DMS53 (cell line): ENCODE results near the gene LMX1A.

Experiments
- DNase-seq: peaks from one replicate; lab custom pipeline; 2025; lab: John Stamatoyannopoulos, UW

LMX1A gene

DNA sequence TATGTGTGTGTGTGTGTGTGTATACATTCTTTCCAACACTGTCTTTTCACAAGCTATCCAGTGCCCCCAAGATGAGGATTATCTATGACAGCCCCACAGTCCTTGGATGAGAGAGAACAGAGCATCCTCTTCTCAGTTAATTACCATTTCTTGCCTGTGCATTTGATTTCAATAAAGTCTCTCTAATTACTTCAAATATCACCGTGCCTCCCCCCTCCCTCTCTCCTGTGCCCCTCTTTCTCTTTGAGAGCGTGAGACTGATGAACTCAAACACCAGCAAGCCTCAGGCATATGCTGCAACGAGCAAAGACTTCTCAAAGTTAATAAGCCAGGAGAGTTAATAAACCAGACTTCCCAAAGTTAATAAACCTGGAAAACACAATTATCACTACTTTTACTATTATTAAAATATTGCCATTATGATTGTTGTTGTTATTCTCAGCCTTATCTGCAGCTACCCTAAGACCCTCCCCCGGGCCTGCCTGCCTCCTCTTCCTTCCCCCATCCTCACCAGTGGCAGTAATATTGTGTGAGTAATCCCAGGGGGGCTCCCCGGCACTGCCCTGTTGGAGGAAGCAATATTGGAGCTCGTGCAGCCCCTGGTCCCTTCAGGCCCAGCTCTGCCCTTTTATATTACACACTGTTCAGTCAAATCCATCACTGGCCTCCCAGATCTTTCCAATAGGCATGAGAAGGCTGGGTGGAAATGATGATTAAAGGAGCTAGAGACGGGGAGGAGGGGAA is 30.9 kb downstream of the LMX1A start:
- no peak for DNase-seq

DNA sequence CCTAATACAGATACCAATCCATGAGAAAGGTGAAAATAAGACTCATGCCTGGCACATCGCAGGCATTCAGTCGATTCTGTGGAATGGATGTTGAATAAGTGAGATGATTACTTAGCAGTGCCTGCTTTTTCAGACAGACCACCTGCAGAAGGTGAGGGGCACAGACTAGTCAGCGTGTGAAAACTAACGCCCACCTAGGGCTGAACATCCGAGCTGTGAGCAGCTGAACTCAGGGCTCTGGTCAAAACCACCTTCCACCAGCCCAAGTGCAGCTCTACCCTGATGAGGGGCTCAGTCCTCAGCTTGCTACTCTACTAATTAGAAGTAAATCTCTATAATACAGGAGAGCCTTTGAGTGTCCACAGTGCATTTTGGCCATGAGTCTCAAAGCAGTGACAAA is 32.5 kb downstream of the LMX1A start:
- DNase-seq, result no peak

DNA sequence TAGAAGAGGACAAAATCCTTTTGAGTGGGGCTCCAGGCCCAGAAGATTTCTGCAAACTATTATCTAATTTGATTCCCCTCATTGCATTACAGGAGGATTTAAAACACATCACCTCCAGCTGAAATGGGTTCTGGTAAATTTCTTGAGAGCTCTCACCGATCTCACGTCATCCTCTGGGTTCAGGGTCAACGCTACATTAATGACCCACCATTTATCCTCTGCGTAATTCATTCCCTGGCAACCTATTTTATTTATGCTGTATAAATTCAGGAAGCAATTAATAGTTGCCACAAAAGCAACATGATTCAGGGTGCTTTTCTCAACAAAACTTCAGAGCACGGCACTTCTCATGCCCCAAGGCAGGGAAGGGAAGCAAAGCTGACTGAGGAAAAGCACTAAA is 38.9 kb downstream of the LMX1A start:
- DNase-seq, result no peak

DNA sequence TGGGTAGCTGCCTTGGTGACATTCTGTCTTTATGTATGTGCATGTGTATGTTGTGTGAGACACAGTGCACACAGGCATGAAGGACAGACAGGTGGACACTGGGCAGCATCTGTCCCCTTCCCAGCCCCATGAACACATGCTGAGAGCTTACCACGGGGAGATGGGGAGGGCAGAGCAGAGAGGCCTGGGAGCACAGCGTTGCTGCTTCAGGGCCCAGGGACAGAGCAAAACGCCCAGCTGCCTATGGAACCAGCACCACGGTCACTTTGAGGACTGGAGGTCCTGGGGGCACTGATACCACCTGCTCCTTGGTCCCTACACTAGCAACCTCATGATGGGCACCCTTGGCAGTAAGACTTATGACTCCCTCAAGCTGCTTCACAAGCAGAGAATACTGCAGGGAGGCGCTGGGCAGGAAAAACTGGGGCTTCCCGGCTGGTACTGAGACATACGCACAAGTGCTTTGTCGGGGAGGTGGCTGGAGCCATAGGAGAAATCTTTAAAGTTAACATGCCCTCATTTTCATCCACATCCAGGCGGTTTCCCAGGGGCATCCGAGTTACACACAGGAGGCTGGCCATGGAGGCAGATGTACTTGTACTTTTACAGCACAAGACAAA is 40.3 kb downstream of the LMX1A start:
- DNase-seq, result no peak

DNA sequence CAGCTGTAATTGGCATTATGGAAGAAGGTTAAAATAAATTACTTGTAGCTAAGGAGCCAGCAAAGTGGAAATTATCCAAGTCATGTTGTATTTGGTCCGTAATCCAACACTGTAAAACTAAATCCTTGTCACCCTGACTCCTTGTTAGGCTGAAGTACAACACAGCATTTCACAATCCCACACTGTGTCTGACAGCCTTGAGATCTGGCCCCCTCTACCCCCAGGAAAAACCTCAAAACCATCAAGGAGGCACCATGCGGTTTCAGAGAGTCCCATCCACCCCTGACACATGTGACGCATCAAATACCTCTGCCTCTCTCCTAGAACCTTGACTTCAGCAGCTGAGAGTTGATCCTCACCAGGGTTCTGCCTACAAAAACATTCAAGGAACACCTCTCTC is 41.0 kb downstream of the LMX1A start:
- DNase-seq, result no peak

DNA sequence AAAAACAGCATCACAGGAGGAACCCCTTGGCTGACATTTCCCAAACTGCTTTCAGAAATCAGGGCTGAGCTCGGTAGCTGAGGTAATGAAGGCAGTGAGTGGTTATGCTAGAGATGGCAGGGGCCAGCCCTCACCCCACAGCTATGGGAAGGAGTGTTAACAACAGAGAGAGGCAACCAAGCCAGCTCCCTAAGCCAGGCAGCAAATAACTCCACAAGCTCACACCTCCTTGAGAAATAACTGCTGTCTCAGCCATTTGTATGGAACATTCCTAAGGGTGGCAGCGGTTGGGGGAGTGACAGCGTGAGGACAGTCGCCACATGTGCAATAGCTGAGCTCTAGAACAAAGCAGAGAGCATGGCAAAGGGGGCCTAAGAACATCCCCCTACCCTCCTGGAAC is 42.6 kb downstream of the LMX1A start:
- DNase-seq, result no peak

DNA sequence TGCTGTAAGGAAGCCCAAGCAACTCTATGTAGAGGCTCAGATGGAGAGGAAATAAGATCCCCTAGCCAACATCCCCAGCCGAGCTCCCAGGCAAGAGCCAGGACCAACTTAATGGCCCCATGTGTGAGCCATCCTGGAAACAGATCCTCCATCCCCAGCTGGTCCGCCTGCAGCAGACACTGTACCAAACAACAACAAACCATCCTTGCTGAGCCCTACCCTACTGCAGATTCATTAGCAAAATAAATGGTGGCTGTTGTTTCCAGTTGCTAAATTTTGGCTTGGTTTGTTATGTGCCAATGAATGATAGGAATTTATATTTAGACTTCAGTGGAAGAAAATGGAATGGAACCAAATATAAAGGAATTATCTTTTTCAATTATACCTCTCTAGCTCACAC is 43.9 kb downstream of the LMX1A start:
- no peak for DNase-seq

DNA sequence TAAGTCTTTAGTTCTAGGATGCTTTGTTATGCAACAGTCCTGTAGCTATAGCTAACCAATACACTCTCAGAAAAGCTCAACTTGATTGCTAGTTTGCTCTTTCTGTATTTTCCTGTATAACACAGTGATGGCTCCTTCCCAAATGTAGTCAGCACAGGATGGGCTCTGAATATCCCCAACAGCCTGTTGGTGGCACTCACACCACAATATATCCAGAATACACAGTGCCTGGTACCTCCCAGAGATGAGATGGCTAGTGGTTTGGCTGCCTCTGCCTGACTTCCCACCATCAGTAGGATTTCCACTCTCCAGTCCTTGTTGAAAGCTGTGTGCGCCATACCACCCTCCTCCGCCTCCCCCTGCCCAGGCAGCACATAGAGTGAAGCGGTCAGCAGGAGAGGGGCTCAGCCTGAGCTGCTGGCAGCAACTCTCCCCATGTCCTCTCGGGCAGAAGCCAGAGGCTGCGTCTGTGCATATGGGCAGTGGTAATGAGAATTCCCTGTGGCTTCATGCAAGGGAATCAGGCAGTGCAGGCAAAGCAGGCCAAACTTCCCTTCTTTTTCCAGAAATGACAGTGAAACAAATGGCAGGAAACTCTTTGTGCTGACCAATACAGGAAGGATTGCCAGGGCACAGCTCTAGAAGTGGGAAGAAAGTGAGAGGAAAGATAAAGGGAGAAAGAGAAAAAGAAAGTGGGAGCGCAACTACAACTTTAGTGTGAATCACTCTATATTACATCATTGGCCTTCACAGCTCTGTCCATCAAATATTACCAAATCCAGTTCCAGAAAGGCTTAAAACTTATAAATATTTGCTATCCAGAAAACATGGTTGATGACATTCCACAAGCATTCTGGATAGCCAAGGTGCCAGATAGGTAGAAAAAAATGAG is 49.7 kb downstream of the LMX1A start:
- peak; percentile 11 for DNase-seq

DNA sequence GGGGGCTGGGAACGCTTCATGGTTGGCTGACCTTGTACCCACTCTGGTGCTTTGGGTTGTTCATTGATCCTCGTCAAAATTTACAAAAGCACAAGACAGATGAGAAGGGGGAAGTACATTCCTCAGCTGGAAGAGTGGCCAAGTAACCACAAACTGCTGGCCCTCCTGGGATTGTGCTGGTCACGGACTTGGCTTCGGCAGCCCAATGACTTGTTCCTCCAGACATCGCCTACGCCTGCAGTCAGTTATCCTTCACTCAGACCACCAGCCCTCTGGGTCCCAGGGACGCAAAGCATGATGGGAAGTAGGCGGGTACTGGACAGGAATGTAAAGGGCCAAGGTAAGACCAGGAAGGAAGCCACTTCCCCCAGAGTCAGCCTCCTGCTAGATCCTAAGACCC is 53.1 kb downstream of the LMX1A start:
- DNase-seq, result no peak

DNA sequence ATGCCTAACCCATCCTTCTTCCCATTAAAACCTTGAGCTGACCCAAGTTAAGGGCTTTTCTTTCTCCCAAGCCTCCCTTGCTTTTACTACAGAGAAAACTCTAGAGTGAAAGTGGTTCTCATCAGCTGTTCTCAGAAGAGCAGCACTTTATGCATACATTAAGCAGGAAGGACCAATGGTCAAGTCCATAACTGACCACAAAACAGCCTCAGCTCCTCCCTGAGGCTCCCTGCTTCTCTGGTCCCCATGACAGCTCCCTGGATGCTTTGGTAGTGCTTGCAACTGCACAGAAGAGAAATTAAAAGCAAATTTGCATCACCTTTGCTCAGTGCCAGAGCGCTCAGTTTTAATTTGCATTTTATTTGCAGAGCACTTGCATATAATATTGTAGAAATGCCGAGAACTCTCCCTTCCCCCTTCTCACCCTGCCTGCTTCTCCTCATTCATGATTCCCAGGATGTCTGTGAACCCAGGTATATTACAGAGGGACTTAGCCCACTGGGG is 56.1 kb downstream of the LMX1A start:
- no peak for DNase-seq

DNA sequence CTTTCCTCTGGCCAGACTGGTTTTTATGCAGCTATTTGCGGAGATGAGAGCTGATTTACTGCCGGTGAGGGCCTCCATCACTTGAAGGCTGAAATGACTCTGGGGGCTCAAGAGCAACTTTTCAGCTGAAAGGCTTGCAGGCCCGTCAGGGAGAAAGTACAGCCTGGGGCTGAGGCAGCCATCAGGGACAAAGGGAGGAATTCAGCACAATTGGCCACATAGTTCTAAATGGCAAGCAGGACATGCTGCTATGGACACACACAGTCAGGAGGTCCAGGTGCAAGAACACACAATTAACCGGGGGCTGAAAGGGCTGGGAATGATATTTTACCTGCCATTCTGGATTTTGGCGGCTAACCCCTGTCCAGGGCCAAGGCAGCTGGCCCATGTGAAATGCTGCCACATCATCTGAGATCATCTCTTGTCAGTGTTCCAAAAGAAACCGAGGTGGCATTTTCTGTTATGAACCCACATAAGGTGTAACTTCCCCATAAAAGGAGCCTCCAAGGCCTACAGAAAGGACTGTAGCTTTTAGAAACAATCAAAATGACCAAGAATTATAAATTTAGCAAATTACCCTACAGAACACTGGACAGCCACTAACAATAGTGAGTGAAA is 58.2 kb downstream of the LMX1A start:
- no peak for DNase-seq

DNA sequence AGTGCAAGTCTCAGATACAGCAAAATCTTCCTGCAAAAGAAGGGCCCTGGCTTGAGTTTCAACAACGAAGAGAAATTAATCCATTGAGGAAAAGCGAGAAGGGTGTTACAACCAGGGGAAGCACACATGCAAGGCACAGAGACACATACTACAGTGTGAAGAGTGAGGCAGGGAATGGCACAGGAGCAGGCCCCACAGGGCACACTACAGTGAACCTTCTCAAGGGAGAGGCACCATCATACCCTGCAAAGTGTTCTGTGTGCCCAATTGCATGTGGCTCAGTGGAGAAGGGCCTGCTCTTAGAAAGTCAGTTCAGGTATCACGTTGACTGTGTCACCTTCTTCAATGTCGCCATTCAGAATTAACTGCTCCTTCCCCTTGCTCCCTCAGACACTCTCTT is 60.3 kb downstream of the LMX1A start:
- no peak for DNase-seq

DNA sequence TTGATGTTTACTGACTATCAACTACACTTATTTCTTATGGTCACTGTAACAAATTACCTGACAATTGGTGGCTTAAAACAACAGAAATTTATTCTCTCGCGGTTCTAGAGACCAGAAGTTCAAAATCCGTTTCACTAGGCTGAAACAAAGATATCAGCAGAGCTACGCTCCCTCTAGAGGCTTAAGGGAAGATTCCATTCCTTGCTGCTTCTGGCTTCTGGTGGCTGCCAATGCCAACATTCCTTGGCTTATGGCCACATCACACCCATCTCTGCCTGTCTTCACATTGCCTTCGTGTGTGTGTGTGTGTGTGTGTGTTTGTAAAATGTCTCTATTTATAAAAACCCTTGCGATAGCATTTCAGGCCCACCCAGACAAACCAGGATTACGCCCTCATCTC is 66.4 kb downstream of the LMX1A start:
- peak; percentile 54 for DNase-seq

DNA sequence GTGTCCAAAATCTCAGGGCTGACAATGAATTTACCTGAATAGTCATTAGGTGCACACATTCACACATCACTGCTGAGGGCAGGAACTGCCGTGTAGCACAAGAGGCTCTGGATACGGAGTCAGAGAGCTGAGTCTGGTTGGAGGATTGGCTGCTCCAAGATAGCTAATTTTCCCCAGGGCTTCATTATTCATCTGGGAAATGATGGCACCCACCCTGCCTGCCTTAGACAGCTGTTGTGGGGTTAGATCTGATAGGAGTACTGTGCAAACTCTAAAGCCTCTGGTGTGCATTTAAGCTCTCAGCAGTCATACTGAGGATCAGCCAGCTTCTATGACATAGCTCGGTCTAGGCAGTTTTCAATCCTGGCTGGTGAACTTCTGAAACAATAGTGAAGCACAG is 67.0 kb downstream of the LMX1A start:
- peak; percentile 43 for DNase-seq

DNA sequence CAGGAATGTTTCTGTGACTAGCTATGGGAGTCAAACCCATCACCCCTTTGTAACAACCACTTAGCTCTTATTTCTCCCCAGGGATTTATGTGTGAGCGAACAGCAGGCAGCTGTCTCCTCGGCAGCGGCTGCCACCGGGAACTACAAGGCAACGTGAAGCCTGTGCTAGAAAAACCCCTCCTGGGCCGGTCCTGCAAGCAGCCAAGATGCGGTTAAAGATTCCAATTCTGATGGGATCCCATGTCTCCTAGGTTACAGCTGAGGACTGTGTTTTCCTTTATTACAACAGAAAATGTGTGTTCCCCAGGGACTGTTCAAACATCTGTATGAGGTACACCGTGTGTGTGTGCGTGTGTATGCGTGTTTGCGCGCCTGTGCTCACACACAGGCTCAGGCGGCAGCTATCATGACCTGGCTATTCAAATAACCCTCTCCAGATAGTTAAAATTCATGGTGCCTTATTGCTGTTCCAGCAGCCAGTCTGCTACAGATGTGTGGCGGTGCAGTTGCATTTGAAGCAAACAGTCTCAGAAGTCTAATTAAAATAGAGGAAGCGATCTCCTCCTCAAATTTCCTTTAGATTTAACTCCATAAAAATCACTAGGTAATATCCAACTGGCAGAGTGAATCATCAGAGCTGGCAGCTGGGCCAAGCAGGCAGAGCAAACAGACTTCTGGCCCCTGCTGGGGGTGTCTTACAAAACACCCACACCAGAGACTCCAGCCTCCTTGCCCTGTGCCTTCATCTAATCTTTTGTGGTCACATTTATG is 68.0 kb downstream of the LMX1A start:
- peak; percentile 94 for DNase-seq

DNA sequence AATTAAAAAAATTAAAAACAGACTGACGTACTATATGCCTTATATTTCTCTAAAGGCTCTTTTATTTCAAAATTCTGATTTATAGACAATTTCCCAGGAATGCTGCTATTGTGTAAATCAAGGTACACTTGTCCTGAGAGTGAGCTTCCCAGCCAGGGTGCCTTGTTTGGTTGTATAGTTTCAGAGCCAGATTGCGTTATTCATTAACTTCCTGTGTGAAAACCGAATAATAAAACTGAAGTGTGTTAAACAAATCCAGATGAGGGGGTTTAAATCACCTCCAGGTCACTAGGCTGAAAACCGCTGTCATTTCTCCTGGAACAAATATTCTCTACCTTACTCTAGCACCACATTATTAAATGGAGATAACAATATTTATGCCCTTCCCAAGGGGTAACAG is 68.7 kb downstream of the LMX1A start:
- DNase-seq, result peak; percentile 81

DNA sequence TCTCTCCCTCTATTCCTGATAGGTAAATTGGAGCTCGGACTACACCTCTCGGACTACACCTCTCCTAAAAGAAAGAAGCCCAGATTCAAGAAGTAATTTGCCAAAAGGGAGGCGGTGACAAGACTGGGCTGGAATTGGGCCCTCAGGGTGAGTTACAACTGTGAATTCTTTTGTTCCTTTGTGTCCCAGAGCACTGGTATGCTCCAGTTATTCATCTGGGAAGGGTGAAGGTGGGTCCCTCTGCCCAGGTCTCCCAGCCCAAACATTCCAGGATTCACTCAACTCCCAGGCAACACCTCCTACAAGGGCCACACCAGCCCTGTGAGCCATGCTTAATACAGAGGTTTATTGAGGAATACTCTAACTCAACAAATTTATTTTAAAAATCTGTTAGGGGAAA is 69.2 kb downstream of the LMX1A start:
- DNase-seq, result no peak

DNA sequence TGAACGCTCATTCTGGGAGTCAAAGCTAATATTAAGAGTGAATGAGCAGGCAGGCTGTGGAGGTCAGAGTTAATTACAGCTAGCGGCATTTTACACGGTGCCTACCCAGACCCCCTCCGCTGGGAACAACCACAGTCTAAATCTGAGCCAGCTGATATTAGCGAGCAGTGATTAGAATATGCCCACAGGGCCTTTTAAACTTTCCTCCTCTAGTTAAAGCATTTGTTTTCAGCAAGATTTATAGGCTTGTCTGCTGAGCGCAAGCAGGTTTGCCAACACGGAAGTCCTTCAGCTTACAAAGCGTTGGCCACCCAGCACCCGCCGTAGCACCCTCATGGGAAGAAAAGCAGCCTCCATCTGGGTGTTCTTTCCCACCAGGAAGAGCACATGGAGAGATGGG is 72.1 kb downstream of the LMX1A start:
- DNase-seq, result no peak

DNA sequence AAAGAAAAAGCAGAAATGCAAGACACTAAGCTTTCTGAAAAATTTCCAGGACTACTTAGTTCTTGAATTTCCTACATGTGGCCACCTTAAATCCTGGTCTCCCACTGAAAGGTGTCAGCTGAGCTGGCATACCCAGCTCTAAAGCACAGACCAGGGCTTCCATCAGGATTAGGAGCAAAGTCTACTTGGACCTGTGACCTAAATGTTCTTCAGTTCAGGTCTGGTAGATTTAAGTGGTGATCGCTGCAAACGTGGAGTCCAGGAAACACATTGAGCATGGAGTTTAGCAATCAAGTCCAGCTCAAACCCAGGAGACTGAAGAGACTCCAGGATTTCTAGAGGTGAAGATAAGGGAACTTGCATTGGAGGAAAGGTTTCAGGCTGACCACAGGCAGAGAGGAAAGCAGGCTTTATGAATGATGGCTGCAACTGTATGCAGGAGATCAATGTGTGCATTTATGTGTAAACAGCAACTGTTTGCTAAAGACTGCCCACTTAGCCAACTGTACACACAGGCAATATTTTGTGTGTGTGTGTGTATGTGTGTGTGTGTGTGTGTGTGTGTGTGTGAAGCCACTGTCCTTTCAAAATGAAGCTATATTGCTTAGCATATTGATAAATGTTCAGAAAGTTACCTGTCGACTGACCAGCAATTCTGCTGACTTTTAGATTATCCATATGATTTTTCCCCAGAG is 75.2 kb downstream of the LMX1A start:
- peak; percentile 75 for DNase-seq

DNA sequence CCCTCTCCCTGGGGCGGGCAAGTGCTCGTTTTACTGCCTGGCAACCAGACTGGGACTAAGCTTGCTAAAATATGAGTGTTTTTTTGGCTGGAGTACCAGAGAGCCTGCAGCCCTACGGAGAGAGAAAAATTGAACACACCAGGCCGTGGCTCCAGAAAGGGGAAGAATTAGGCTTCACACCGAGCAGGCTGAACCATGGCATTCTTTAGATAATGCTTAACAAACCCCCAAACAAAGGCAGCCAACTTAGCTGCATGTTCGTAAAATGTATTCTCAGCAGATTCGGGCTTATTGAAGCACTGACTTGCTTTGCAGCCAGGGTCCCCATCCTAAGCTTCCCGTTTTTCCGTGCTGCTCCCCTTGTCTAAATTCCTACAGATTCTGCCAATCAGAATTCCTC is 76.6 kb downstream of the LMX1A start:
- DNase-seq, result no peak

DNA sequence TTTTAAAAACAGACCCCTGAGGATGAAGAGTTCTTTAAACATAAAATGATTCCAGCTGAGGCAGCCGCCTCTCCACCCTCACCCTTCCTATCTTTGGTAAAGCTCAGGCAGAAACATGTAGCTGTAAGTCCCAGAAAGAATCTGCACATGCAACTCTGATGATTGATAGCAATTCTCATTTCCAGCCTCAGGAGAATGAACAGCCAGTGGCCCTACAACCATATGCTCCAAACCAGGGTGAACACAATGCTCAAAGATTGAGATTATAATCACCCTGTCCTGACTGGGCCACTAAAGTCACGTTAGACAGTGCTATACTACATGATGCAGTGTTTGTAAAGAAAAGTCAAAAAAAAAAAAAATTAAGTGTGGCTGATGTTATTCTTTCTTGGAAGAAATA is 80.2 kb downstream of the LMX1A start:
- DNase-seq, result no peak
